Measurements from ENCODE around the gene MAG. TPM values are rescaled to one million over a fixed set of nuclear protein-coding genes. Genes with fewer than 3 reads are reported as not detected.

MAG gene
- total and polyA plus RNA-seq, 9 of the 15 experiments (the other 6 are each of a cell fraction or from before 2014, with no cell fraction given): 0.11 to 10.0 (median 1.6) TPM

DNA sequence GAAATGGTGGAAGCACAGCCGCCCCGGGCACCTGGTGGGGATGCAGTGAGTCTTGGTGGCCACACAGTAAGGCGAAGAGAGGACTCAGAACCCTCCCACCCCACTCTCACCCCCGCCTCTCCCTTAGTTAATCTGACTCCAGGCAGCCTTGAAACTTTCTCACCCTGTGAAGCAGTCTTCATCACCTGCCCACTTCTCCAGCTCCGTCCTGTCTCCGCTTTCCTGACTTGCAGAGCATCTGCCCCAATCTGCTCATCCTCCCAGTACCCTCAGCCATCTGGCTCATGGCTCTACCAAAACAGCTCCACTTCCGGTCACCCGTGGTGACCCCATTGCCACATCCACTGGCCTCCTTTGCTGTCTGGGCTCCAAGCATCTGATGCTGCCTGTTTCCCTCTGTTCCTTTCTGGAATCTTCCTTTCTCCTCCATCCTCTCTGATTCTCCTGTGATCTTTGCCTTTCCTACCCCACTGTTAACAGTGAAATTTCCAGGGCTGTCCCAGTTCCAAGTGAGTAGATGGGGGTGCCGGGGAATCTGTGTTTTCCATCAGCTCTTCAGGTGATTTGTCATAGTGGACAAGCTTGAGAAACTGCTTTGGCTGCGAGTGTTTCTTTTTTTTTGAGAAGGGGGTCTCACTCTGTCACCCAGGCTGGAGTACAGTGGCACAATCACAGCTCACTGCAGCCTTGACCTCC, 18.9 kb upstream of the MAG start:
- H3K36me3 ChIP-seq (ENCODE audit: control insufficient read depth, insufficient read depth, low read length): peaks cover 60% of the 10 kb centered on the region; the same call in 2 of the 3 replicates
- ATAC-seq (no peak), FAIRE-seq (no peak), DNase-seq (ENCODE audit: extremely low read depth in 1 of 4, low spot score in 3 of 4) (no peak)
- H3K9ac ChIP-seq (ENCODE audit: insufficient read depth in 1 of 2, low read depth in 2 of 2, low read length in 2 of 2): 0 out of 4 replicates have a peak overlapping the region, but pooled peaks of 1 of the 2 experiments have one; percentile 55
- no peaks in the 10 kb centered on the region for H4K20me1 ChIP-seq (replicated peaks; ENCODE audit: control insufficient read depth, insufficient read depth, low read length)
- in situ Hi-C loops (cut with MboI) (loop anchor here (10.0 kb wide), 2 partner anchors 62 to 192 kb away; no protein-coding TSS in a partner anchor), intact Hi-C loops (cut with micrococcal nuclease) (no loop called here)
- H2AFZ ChIP-seq (ENCODE audit: low read depth, low read length): no peak overlapping the region
- POLR2A ChIA-PET: interaction anchor here (1.4 to 1.5 kb wide), 2 partner anchors 16 to 31 kb away, joined by 3 to 6 read pairs; no protein-coding TSS in a partner anchor
- peaks cover 7 to 32% of the 10 kb centered on the region in 2 experiments for H3K4me1 ChIP-seq (replicated peaks in 1 of 2; ENCODE audit: control insufficient read depth in 2 of 2, insufficient read depth in 2 of 2, low read length in 2 of 2)
- no peak overlapping the region for H3K27ac ChIP-seq (ENCODE audit: extremely low read depth, low read depth, low read length)
- TF ChIP-seq PTRF (tag; IDR thresholded peaks at IDR 0.05) (no peak), COPS2 (conservative IDR thresholded peaks at IDR 0.05) (no peak), NFIC (IDR thresholded peaks at IDR 0.05) (no peak), LARP7 (IDR thresholded peaks at IDR 0.05) (no peak), SRSF7 (optimal IDR thresholded peaks at IDR 0.05; ENCODE audit: low read depth, low read length) (no peak), STAT5A (IDR thresholded peaks at IDR 0.05; ENCODE audit: borderline replicate concordance, low read length) (no peak), MAFK (IDR thresholded peaks at IDR 0.05; ENCODE audit: low read length) (no peak), TBP (optimal IDR thresholded peaks at IDR 0.05; ENCODE audit: low read depth, low read length) (no peak)
- TF ChIP-seq, protein P1, sequence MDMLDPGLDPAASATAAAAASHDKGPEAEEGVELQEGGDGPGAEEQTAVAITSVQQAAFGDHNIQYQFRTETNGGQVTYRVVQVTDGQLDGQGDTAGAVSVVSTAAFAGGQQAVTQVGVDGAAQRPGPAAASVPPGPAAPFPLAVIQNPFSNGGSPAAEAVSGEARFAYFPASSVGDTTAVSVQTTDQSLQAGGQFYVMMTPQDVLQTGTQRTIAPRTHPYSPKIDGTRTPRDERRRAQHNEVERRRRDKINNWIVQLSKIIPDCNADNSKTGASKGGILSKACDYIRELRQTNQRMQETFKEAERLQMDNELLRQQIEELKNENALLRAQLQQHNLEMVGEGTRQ (CRISPR knock-in tag; IDR thresholded peaks at IDR 0.05): no peak
- TF ChIP-seq, protein P2, sequence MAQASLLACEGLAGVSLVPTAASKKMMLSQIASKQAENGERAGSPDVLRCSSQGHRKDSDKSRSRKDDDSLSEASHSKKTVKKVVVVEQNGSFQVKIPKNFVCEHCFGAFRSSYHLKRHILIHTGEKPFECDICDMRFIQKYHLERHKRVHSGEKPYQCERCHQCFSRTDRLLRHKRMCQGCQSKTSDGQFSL (CRISPR knock-in tag; IDR thresholded peaks at IDR 0.05): no peak
- TF ChIP-seq, protein P2 (tag; IDR thresholded peaks at IDR 0.05): no peak
- TF ChIP-seq, protein P3, sequence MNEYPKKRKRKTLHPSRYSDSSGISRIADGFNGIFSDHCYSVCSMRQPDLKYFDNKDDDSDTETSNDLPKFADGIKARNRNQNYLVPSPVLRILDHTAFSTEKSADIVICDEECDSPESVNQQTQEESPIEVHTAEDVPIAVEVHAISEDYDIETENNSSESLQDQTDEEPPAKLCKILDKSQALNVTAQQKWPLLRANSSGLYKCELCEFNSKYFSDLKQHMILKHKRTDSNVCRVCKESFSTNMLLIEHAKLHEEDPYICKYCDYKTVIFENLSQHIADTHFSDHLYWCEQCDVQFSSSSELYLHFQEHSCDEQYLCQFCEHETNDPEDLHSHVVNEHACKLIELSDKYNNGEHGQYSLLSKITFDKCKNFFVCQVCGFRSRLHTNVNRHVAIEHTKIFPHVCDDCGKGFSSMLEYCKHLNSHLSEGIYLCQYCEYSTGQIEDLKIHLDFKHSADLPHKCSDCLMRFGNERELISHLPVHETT (CRISPR knock-in tag; conservative IDR thresholded peaks at IDR 0.05 in 1 of 2, IDR thresholded peaks at IDR 0.05 in 1 of 2): no peak
- peaks cover 7% of the 10 kb centered on the region; the same call in 2 of the 3 replicates for H3K79me2 ChIP-seq (ENCODE audit: control insufficient read depth, insufficient read depth, low read length)
- no peaks in the 10 kb centered on the region for H3K9me1 ChIP-seq (ENCODE audit: control insufficient read depth, insufficient read depth, low read length)
- BruUV-seq (replicated peaks): no TSS peak
- CTCF ChIA-PET (ENCODE audit: low intra/inter-chr PET ratio): no interaction called here
- no peaks in the 10 kb centered on the region for H3K9me3 ChIP-seq (replicated peaks; ENCODE audit: control insufficient read depth, insufficient read depth, low read depth, low read length)
- no peak overlapping the region for H3K4me3 ChIP-seq
- H3K4me2 ChIP-seq (ENCODE audit: insufficient read depth, low read length): no peak overlapping the region
- no peaks in the 10 kb centered on the region for H3K27me3 ChIP-seq (ENCODE audit: control insufficient read depth in 2 of 2, insufficient read depth in 2 of 2, low read length in 2 of 2)
- 91% methylated on average over 8 of the region's 10 CpGs for WGBS (ENCODE audit: insufficient coverage, low coverage, missing lambda C conversion rate)

All from K562 (cell line).